UCSD-AML1 (cell line): Measurements from ENCODE around the gene ANK3.
A peak's percentile ranks its signal among the peaks of the same experiment; 100 is the strongest.

ENCODE experiments used
- DNase-seq: peaks from one replicate; lab custom pipeline; 2025; ENCODE audit not compliant: unreplicated experiment; lab: John Stamatoyannopoulos, UW

ANK3 gene

DNA sequence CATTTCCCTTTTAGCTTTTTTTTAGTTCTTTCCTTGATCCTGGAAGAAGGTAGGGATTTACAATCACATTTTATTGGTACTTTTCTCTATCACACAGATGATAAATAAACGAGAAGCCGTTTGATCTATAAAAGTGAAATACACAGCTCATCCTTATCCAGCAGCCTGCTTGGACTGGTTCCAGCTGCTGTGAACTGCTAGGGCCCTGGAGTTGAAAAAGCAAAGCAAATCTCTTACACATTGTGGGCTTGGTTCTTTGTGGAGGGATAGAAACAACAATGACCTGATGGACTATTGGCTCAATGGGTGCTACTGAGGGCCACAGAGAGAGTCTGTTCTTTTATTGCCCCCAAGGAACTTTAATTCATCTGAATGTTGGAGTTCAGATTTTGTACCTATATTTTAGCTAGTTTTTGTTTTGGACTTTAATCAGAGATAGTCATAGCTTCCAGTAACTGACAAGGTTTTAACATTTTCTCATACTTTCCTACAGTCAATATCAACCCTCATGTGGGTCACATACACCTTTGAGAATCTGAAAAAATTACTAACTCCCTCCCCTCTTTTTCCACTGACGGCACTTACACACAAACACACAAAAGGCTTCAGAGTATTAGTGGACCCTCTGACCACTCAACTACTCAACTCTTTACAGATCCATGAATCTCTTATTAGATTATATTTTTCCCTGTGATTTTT is 391.7 kb downstream of the ANK3 start:
- DNase-seq: no peak

- DNase-seq: no peak
These were observed 393.8 kb downstream of the ANK3 start for GRCh38 chr10:59995862-59996261.

- DNase-seq: no peak
These were observed 395.7 kb downstream of the ANK3 start for GRCh38 chr10:59993931-59994330.

- peak; percentile 32 for DNase-seq
These were observed 398.0 kb downstream of the ANK3 start for GRCh38 chr10:59991661-59992060.

GRCh38 chr10:59991117-59991516 is 398.6 kb downstream of the ANK3 start:
- DNase-seq: no peak

GRCh38 chr10:59985639-59986038 is 404.0 kb downstream of the ANK3 start:
- no peak for DNase-seq

DNA sequence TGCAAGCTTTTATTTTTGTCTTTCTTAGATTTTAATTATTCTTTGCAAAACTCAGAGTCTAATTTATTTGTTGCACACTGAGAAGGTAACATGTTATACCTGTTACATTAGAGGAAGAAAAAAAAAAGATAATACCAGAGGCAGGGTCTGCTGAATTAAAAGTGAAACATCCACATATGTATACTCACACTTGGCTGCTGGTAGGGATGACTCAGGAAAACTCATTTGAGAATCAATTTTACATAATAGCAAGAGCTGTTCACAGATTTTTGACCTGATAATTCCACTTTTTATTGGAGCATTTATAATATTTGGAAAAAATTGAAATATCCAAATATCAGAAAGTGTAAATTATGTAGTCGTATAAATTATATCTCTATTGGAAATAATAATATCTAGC is 405.3 kb downstream of the ANK3 start:
- no peak for DNase-seq

GRCh38 chr10:59980356-59980755 is 409.3 kb downstream of the ANK3 start:
- DNase-seq: no peak

- DNase-seq: no peak
These were observed 412.2 kb downstream of the ANK3 start for GRCh38 chr10:59977486-59977885.

DNA sequence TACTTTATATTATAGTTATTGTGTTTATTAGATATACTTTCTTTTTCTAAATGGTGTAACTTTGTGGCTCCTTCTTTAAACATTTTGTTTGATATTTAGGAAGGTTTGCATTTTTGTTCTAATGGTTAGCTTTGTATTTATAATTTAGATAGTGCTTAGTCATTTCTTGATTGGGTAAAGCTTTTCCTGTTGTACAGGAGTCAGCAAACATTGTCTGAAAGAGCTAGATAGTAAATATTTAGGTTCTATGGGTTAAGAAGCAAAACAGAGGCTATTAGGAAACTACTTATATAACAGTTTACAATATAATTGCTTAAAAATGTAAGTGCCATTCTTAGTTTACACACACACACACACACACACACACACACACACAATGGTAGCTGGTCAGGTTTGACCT is 412.8 kb downstream of the ANK3 start:
- DNase-seq: no peak
